SK-MEL-5 (cell line): ENCODE results near the gene ZCCHC7. TPM values are rescaled to one million over a fixed set of nuclear protein-coding genes. Genes with fewer than 3 reads are reported as not detected.
"Not testable (repeated sequence)": the region's sequence is repeated elsewhere in the genome, so short reads cannot be mapped to it uniquely, and the experiment has no call there.

Source experiments
- DNase-seq: peaks from one replicate; pipeline ENCODE4 v3.0.0-alpha.2; 2016; ENCODE audit warnings: low read depth, low spot score
- in situ Hi-C: cut with HindIII; loops from 2 replicates; pipeline ENCODE4 v1.10.0; 2016; ENCODE audit warnings: low sequenced_read_pairs, high pct_unique_total_duplicates, low pct_unique_long_range_greater_than_20kb
- total RNA-seq: library from RNA; depleted of rRNA; stranded (reverse); fragments of >200 nt; shearing (Covaris generic); gene quantifications from 2 replicates; pipeline ENCODE4 v1.2.3, GENCODE V29; 2014

ZCCHC7 gene
- total RNA-seq, 1 experiment from 2014 or later: 11.3 TPM

GRCh38 chr9:37293664-37294524, 173.5 kb downstream of the ZCCHC7 start:
- in situ Hi-C loops: no loop called here
- peak; percentile 89 for DNase-seq

DNA sequence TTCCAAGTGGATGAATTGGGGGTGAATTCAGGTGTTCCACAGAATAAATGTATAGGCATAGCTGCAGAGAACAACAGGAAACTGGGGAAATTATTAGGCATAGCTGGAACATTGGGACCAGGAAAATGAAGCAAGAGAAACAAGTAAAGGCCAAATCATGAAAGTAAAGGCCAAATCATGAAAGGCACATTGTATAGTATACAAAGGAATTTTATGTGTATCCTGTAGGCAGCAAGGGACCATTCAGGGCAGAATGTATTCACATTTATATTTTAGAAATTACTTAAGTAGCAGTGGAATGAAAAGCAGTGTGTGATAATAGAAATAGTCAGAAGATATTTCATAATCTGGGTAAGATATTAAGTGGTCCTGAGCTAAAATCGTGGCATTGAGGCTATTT, 174.8 kb downstream of the ZCCHC7 start:
- DNase-seq: peak; percentile 84
- in situ Hi-C loops: no loop called here

GRCh38 chr9:37295796-37296195, 175.4 kb downstream of the ZCCHC7 start:
- in situ Hi-C loops: no loop called here
- DNase-seq: peak; percentile 51

DNA sequence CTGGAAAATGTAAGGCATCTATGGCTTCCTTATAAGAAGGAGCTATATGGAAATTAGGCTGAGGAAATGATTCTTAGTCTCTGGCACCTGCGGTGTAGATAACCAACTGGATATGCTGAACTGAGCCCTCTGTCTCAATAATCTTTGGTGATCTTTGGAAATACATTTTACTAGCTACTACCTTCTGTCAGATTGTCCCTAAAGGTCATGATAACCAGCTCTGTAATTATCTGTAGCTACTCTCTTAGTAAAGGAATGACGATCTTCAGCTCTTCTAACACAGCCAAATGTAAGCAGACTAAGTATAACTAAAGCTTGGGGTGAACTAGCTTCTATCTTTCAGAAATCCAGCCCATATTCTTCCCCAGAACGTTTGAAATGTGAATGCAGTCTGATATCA, 177.2 kb downstream of the ZCCHC7 start:
- in situ Hi-C loops: no loop called here
- no peak for DNase-seq

GRCh38 chr9:37300620-37301019, 180.2 kb downstream of the ZCCHC7 start:
- no peak for DNase-seq
- in situ Hi-C loops: no loop called here

GRCh38 chr9:37301042-37301853, 180.9 kb downstream of the ZCCHC7 start:
- in situ Hi-C loops: no loop called here
- DNase-seq: no peak

DNA sequence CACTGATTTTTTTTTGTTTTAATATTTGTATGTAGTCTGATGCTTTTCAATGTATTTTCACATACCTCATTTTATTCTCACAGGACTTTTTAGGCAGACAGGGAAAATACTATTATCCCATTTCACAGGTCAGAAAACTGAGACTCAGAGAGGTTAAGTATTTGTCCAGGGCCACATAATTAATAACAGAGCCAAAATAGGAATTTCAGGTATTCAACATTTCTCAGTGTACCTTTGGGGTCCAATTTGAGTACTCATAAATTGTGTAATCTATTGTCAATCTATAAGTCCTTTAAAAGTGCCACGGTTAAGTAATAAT, 181.4 kb downstream of the ZCCHC7 start:
- DNase-seq: no peak
- in situ Hi-C loops: no loop called here

DNA sequence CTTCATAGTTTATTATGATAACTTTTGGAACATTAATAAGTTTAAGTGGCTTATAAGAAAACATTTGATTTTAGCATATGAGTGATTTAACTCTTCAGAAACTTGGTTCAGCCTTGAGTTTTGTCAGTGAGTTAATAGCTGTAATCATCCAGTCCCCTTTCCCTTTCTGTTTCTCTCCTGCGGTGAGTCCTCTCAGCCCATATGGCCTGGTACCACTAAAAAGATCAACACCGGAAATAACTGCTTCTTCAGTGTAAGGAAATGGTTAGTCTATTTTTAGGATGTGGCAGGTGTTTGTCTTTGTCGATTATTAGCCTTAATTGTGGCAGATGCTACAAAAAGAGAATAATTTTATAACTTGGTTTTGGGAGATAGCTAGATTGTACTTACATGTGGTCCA, 181.9 kb downstream of the ZCCHC7 start:
- in situ Hi-C loops: no loop called here

GRCh38 chr9:37303272-37303671, 182.9 kb downstream of the ZCCHC7 start:
- DNase-seq, in situ Hi-C loops: not testable (repeated sequence)

More for the DNA sequence above, 181.9 kb downstream of the ZCCHC7 start:
- no peak for DNase-seq

DNA sequence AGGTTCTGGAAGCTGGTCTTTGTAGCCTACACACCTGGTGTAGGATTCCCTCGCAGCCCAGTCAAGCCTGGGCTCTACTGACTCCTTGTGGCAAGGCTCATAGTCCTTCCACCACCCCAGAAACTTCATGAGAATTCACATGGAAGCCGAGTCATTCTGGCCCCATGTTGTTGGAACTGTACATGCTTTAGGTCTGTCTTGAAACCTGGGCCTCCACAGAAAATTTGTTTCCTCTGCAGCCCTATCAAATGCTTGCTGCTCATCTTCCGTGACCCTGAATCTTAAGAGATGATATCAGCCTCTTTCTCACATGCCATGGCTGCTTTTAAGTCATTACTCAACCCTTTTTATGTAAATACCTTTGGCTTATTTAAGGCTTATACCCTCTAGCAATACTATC, 188.8 kb downstream of the ZCCHC7 start:
- peak; percentile 62 for DNase-seq
- in situ Hi-C loops: no loop called here

DNA sequence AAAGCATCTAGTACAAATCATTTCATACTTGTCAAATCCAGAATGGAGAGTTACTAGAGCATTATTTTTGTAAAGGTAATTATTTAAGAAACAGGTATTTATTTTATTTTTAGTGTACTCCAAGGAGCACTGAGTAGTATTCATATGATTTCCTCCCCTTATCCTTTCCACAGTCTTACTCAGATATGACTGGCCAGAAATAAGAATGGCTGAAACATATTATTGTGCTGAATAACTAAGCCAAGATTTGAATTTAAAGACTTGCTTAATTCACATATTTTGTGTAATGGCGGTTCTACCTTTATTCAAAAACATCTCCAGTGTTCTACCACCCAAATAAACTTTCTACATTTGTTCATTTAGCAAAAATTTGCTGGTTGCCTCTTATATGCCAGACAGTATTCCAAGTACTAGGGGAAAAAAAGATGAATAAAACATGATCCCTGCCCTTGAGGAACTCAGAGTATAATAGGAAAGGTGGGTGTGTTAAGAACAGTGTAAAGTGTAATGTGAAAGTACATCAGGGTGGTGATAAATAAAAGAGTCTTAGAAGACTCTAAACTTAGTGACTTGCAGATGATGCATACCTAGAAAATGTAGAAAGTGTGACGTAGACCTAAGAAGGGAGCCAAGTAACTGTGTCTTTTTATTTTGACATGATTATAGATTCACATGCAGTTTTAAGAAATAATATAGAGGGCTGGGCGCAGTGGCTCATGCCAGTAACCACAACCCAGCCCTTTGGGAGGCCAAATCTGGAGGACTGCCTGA, 191.7 kb downstream of the ZCCHC7 start:
- in situ Hi-C loops: no loop called here

GRCh38 chr9:37324261-37324683, 203.9 kb downstream of the ZCCHC7 start:
- in situ Hi-C loops: no loop called here
- no peak for DNase-seq

More for the DNA sequence above, 191.7 kb downstream of the ZCCHC7 start:
- DNase-seq: no peak

DNA sequence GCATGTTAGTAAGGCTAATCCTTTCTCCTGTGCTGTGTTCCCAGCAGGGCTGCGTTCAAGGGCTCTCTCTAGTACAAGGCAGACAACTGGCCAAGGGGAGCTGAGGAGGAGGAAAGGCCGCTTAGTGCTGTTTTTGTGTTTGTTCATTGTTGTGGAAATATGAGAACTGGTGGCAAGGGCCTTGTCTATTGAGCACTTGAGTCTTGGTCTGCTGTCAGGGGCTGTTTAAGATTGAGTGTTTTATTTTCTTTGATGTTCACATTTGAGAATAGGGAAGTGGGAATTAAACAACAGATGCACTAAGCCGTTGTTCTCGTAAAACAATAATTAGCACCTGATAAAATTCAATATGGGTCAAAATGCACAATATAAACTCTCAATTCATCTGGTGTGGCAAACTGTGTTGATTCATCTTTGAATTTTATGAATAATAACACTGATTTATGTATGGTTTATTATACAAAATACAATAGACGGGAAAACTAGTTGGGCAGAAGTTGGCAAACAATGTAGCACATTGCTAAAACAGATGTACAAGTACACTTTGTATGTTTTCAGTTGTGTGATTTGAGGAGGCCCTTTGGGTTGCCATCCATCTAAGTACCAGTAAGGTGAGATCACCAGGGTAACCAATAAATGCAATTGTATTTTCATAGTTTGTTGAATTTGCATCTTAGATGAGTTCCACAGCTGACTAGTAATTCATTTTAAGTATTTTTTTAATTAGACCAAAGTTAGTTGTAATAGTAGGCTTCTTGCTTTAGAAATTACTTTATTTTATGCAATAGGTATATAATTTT, 204.5 kb downstream of the ZCCHC7 start:
- in situ Hi-C loops: no loop called here
- no peak for DNase-seq

- in situ Hi-C loops: no loop called here
- peak; percentile 9 for DNase-seq
Measured at GRCh38 chr9:37325778-37326177, 205.4 kb downstream of the ZCCHC7 start.

DNA sequence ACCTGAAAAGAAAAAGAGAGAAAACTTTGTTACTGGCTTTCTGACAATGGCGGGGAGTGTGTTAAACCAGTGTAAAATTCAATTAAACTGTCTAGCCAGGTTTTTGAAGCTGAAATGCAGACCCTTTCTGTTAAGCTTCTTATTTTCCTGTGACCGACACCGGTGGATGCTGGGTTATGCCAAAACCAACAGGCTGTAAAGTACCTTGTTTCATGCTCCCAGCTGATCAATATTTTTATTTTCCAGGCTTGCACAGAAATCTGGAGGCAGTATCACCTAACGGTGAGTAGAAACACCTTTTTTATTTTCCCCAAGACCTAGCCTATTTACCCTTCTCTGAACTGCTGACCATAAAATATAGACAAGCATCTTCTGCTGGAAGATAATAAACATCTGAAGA, 207.2 kb downstream of the ZCCHC7 start:
- in situ Hi-C loops: no loop called here
- no peak for DNase-seq

GRCh38 chr9:37328556-37329227, 208.3 kb downstream of the ZCCHC7 start:
- no peak for DNase-seq
- in situ Hi-C loops: no loop called here

DNA sequence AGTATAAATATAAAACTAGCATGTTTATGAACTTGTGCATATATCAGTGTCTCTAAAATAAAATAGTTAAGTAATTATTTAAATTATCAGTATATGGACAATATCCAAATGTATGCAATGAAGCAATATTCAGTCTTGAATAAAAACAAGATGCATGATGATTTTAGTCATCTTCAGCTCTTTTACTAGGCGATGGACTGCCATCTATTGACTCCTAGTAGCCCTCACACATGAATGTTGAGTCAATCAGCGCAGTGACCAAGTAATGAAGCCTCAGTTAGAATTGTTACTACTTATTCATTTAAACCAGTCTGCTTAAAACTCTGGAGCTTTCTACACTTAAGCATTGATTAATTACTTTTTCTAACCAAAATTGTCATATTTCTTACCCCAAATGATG, 209.2 kb downstream of the ZCCHC7 start:
- DNase-seq: peak; percentile 58
- in situ Hi-C loops: no loop called here
